H9 (cell line): ENCODE measurements around the gene KCND2. TPM values are rescaled to one million over a fixed set of nuclear protein-coding genes. Genes with fewer than 3 reads are reported as not detected.

Experiments used
- DNase-seq: peaks from one replicate; pipeline ENCODE4 v3.0.0-alpha.2; 2017
- H2AFZ ChIP-seq: one replicate; pipeline ENCODE4 v1.6.1; 2013; ENCODE audit warnings: mild to moderate bottlenecking, low read length, control low read depth, moderate library complexity
- H2AK5ac ChIP-seq: 2 replicates; pipeline ENCODE4 v1.6.1; 2013; ENCODE audit warnings: low read length, control low read depth, mixed read lengths; ENCODE audit not compliant: insufficient read length
- H2BK120ac ChIP-seq: one replicate; pipeline ENCODE4 v1.6.1; 2013; ENCODE audit warnings: low read depth, mild to moderate bottlenecking, low read length, control low read depth, inconsistent platforms; ENCODE audit not compliant: poor library complexity, severe bottlenecking
- H2BK12ac ChIP-seq: 2 replicates; pipeline ENCODE4 v1.6.1; 2013; ENCODE audit warnings: low read length, control low read depth, mixed read lengths, low read depth; ENCODE audit not compliant: insufficient read length
- H2BK15ac ChIP-seq: 2 replicates; pipeline ENCODE4 v1.6.1; 2013; ENCODE audit warnings: low read depth, low read length, control low read depth
- H2BK20ac ChIP-seq: one replicate; pipeline ENCODE4 v1.6.1; 2013; ENCODE audit warnings: low read depth, mild to moderate bottlenecking, low read length, control low read depth, inconsistent platforms; ENCODE audit not compliant: poor library complexity, severe bottlenecking
- H2BK5ac ChIP-seq: 2 replicates; pipeline ENCODE4 v1.6.1; 2013; ENCODE audit warnings: low read length, control low read depth, mixed read lengths; ENCODE audit not compliant: insufficient read length
- H3K14ac ChIP-seq: 2 replicates; pipeline ENCODE4 v1.6.1; 2013; ENCODE audit warnings: low read length, control low read depth; ENCODE audit not compliant: insufficient read depth
- H3K18ac ChIP-seq: 2 replicates; pipeline ENCODE4 v1.6.1; 2013; ENCODE audit warnings: low read depth, mild to moderate bottlenecking, mixed read lengths, low read length, control low read depth; ENCODE audit not compliant: insufficient read length
- H3K23ac ChIP-seq: 2 replicates; pipeline ENCODE4 v1.6.1; 2013; ENCODE audit warnings: low read length, control low read depth, mixed read lengths, low read depth; ENCODE audit not compliant: insufficient read length
- H3K23me2 ChIP-seq: 2 replicates; pipeline ENCODE4 v1.6.1; 2013; ENCODE audit warnings: low read depth, mild to moderate bottlenecking, mixed read lengths, low read length, control low read depth; ENCODE audit not compliant: insufficient read length, poor library complexity, severe bottlenecking
- H3K27ac ChIP-seq: 2 replicates; pipeline ENCODE4 v1.5.1; 2013; ENCODE audit warnings: low read length, control low read depth, mixed read lengths, low read depth; ENCODE audit not compliant: insufficient read length
- H3K27me3 ChIP-seq: 2 replicates; pipeline ENCODE4 v1.6.1; 2013; ENCODE audit warnings: low read length, control low read depth, inconsistent platforms; ENCODE audit not compliant: insufficient read depth
- H3K4ac ChIP-seq: 2 replicates; pipeline ENCODE4 v1.6.1; 2013; ENCODE audit warnings: low read depth, mild to moderate bottlenecking, control low read depth, inconsistent platforms, low read length, moderate library complexity
- H3K4me1 ChIP-seq: 2 replicates; pipeline ENCODE4 v1.6.1; 2013; ENCODE audit warnings: low read length, control low read depth, inconsistent platforms; ENCODE audit not compliant: insufficient read depth
- H3K4me2 ChIP-seq: 2 replicates; pipeline ENCODE4 v1.6.1; 2013; ENCODE audit warnings: low read length, control low read depth, mixed read lengths; ENCODE audit not compliant: insufficient read length, insufficient read depth
- H3K56ac ChIP-seq: 2 replicates; pipeline ENCODE4 v1.6.1; 2013; ENCODE audit warnings: low read depth, mild to moderate bottlenecking, mixed read lengths, low read length, control low read depth; ENCODE audit not compliant: insufficient read length
- H3K79me1 ChIP-seq: 2 replicates; pipeline ENCODE4 v1.6.1; 2013; ENCODE audit warnings: low read depth, mild to moderate bottlenecking, moderate library complexity, low read length, control low read depth, inconsistent platforms; ENCODE audit not compliant: insufficient read depth, poor library complexity, severe bottlenecking
- H3K79me2 ChIP-seq: 2 replicates; pipeline ENCODE4 v1.6.1; 2013; ENCODE audit warnings: low read length, control low read depth, inconsistent platforms; ENCODE audit not compliant: insufficient read depth
- H3K9ac ChIP-seq: 2 replicates; pipeline ENCODE4 v1.6.1; 2013; ENCODE audit warnings: low read length, control low read depth, mixed read lengths; ENCODE audit not compliant: insufficient read length; ENCODE audit errors: extremely low read depth
- H3K9me3 ChIP-seq: one replicate; pipeline ENCODE4 v1.6.1; 2013; ENCODE audit warnings: low read depth, low read length, inconsistent platforms; ENCODE audit not compliant: control insufficient read depth
- H3T11ph ChIP-seq: one replicate; pipeline ENCODE4 v1.6.1; 2013; ENCODE audit warnings: mild to moderate bottlenecking, low read length, control low read depth, inconsistent platforms
- H4K20me1 ChIP-seq: one replicate; pipeline ENCODE4 v1.6.1; 2013; ENCODE audit not compliant: control insufficient read depth, insufficient read length, insufficient read depth
- H4K5ac ChIP-seq: 2 replicates; pipeline ENCODE4 v1.6.1; 2013; ENCODE audit warnings: low read depth, mild to moderate bottlenecking, mixed read lengths, low read length, control low read depth; ENCODE audit not compliant: insufficient read length
- H4K8ac ChIP-seq: replicated peaks from 2 replicates; pipeline ENCODE4 v1.6.1; 2013; ENCODE audit warnings: low read length, control low read depth, mixed read lengths, low read depth; ENCODE audit not compliant: insufficient read length
- H4K91ac ChIP-seq: 2 replicates; pipeline ENCODE4 v1.6.1; 2013; ENCODE audit warnings: low read depth, mild to moderate bottlenecking, moderate library complexity, mixed read lengths, low read length, control low read depth; ENCODE audit not compliant: insufficient read length
- H3K27ac Mint-ChIP-seq, 3 experiments: 2 replicates in 2 of 3; 3 replicates in 1 of 3; pipeline ENCODE4 v1.8.0; 2020 to 2021; ENCODE audit warnings: mixed read lengths in 3 of 3, mild to moderate bottlenecking in 1 of 3, moderate library complexity in 1 of 3
- H3K27me3 Mint-ChIP-seq: 2 replicates; pipeline ENCODE4 v1.8.0; 2021; ENCODE audit warnings: low read depth, mild to moderate bottlenecking, moderate library complexity, mixed read lengths
- H3K36me3 Mint-ChIP-seq, 3 experiments: 2 replicates in 2 of 3; 3 replicates in 1 of 3; pipeline ENCODE4 v1.8.0; 2020 to 2021; ENCODE audit warnings: low read depth in 3 of 3, mixed read lengths in 3 of 3; ENCODE audit not compliant: insufficient read depth in 1 of 3
- H3K4me1 Mint-ChIP-seq, 2 experiments: 2 replicates each; pipeline ENCODE4 v1.8.0; 2020; ENCODE audit warnings: mixed read lengths in 2 of 2
- H3K4me3 Mint-ChIP-seq, 2 experiments: 2 replicates in 1 of 2; 3 replicates in 1 of 2; pipeline ENCODE4 v1.8.0; 2020 to 2021; ENCODE audit warnings: mild to moderate bottlenecking in 2 of 2, mixed read lengths in 2 of 2, moderate library complexity in 1 of 2
- H3K9me3 Mint-ChIP-seq, 2 experiments: 2 replicates in 1 of 2; 3 replicates in 1 of 2; pipeline ENCODE4 v1.8.0; 2020; ENCODE audit warnings: mild to moderate bottlenecking in 2 of 2, mixed read lengths in 2 of 2, moderate library complexity in 1 of 2
- WGBS: extraction: QIAGEN DNeasy Blood & Tissue Kit; methylation state at CpG from one replicate; pipeline ENCODE4 v1.1.7; 2013; ENCODE audit warnings: missing lambda C conversion rate, low lambda C conversion rate, mixed read lengths; ENCODE audit not compliant: insufficient read length; ENCODE audit errors: extremely low coverage; 5-methylcytosine and 5-hydroxymethylcytosine counted together
- total RNA-seq: library from RNA; stranded (reverse); gene quantifications from 2 replicates; pipeline ENCODE4 v1.2.1, GENCODE V29; 2021
- TF ChIP-seq, protein P1 (sequence below): fragments of 200-600 bp; sonication (generic); conservative IDR thresholded peaks from 3 replicates; pipeline ENCODE4 v1.8.0; 2021; ENCODE audit warnings: antibody characterized with exemption, mild to moderate bottlenecking

Gene KCND2
- total RNA-seq, 1 experiment from 2014 or later = 6.4 TPM

DNA sequence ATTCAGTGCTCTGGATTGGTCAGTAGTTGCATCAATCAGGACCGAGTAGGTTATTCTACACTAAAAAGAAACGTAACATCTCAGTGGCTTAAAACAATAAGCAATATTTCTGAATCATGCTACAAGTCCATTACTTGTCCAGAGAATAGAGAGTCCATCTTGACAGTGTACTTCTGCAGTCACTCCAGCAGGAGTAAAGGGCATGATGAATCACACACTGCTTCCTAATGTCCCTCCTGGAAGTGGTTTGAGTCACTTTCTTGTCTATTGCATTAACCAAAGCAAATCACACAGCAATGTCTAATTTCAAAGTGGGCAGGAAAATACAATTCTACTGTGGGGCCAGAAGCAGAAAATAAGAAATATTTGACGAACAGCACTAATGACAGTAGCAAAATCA lies 460.2 kb downstream of the KCND2 start:
- DNase-seq = no peak
- no peak overlapping the region for H2AFZ ChIP-seq
- Mint-ChIP-seq H3K4me1 (peaks cover 14 to 16% of the 10 kb centered on the region in 2 experiments), H3K36me3 (peaks cover 0 to 2% (median 0%) of the 10 kb centered on the region in 3 experiments; a peak in 3 of 7 replicates), H3K27ac (no peak overlapping the region), H3K9me3 (no peaks in the 10 kb centered on the region), H3K27me3 (no peaks in the 10 kb centered on the region), H3K4me3 (no peak overlapping the region)
- no peak overlapping the region for H3K23ac ChIP-seq
- H3T11ph ChIP-seq = no peak overlapping the region
- no peak overlapping the region for H4K91ac ChIP-seq
- no peak overlapping the region for H3K18ac ChIP-seq
- no peak overlapping the region for H2AK5ac ChIP-seq
- no peak overlapping the region for H2BK12ac ChIP-seq
- no peaks in the 10 kb centered on the region for H3K23me2 ChIP-seq
- H3K4me1 ChIP-seq = peaks cover 4% of the 10 kb centered on the region; the same call in 1 of the 2 replicates
- H3K27ac ChIP-seq = no peak overlapping the region
- H3K27me3 ChIP-seq = no peaks in the 10 kb centered on the region
- H4K20me1 ChIP-seq = no peaks in the 10 kb centered on the region
- no peak overlapping the region for H3K4me2 ChIP-seq
- no peak overlapping the region for H2BK20ac ChIP-seq
- H3K9ac ChIP-seq = no peak overlapping the region
- TF ChIP-seq, protein P1, sequence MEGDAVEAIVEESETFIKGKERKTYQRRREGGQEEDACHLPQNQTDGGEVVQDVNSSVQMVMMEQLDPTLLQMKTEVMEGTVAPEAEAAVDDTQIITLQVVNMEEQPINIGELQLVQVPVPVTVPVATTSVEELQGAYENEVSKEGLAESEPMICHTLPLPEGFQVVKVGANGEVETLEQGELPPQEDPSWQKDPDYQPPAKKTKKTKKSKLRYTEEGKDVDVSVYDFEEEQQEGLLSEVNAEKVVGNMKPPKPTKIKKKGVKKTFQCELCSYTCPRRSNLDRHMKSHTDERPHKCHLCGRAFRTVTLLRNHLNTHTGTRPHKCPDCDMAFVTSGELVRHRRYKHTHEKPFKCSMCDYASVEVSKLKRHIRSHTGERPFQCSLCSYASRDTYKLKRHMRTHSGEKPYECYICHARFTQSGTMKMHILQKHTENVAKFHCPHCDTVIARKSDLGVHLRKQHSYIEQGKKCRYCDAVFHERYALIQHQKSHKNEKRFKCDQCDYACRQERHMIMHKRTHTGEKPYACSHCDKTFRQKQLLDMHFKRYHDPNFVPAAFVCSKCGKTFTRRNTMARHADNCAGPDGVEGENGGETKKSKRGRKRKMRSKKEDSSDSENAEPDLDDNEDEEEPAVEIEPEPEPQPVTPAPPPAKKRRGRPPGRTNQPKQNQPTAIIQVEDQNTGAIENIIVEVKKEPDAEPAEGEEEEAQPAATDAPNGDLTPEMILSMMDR = no peak
- H4K8ac ChIP-seq = no peak overlapping the region
- no CpG with 5 or more reads among the region's 3 CpGs for WGBS
- no peaks in the 10 kb centered on the region for H3K79me1 ChIP-seq
- H2BK5ac ChIP-seq = no peak overlapping the region
- no peak overlapping the region for H3K56ac ChIP-seq
- no peak overlapping the region for H3K4ac ChIP-seq
- H2BK120ac ChIP-seq = no peak overlapping the region
- no peak overlapping the region for H2BK15ac ChIP-seq
- no peaks in the 10 kb centered on the region for H3K9me3 ChIP-seq
- no peak overlapping the region for H4K5ac ChIP-seq
- no peaks in the 10 kb centered on the region for H3K79me2 ChIP-seq
- H3K14ac ChIP-seq = no peak overlapping the region
